BLaER1 (cell line): ENCODE measurements around the gene ERVV-1.
"Not testable (repeated sequence)": the region's sequence is repeated elsewhere in the genome, so short reads cannot be mapped to it uniquely, and the experiment has no call there.

ENCODE experiments used
- H3K27ac ChIP-seq: shearing (Covaris generic); formaldehyde crosslinking; 2 replicates; pipeline ENCODE4 v1.8.1; 2022
- H3K27me3 ChIP-seq: shearing (Covaris generic); formaldehyde crosslinking; 2 replicates; pipeline ENCODE4 v1.8.1; 2022
- H3K36me3 ChIP-seq: shearing (Covaris generic); formaldehyde crosslinking; 2 replicates; pipeline ENCODE4 v1.8.1; 2022
- H3K4me1 ChIP-seq: shearing (Covaris generic); formaldehyde crosslinking; 2 replicates; pipeline ENCODE4 v1.8.1; 2022
- H3K4me2 ChIP-seq: shearing (Covaris generic); formaldehyde crosslinking; 2 replicates; pipeline ENCODE4 v1.8.1; 2022
- H3K4me3 ChIP-seq: shearing (Covaris generic); formaldehyde crosslinking; 2 replicates; pipeline ENCODE4 v1.8.1; 2022
- H3K9ac ChIP-seq: shearing (Covaris generic); formaldehyde crosslinking; 2 replicates; pipeline ENCODE4 v1.8.1; 2022
- H3K9me3 ChIP-seq: shearing (Covaris generic); formaldehyde crosslinking; 2 replicates; pipeline ENCODE4 v1.8.1; 2022
- H4K20me1 ChIP-seq: shearing (Covaris generic); formaldehyde crosslinking; 2 replicates; pipeline ENCODE4 v1.8.1; 2022
- Cebpa-rat ChIP-seq: shearing (Covaris generic); IDR thresholded peaks from 2 replicates; pipeline ENCODE4 v1.8.1; 2022

Gene ERVV-1

DNA sequence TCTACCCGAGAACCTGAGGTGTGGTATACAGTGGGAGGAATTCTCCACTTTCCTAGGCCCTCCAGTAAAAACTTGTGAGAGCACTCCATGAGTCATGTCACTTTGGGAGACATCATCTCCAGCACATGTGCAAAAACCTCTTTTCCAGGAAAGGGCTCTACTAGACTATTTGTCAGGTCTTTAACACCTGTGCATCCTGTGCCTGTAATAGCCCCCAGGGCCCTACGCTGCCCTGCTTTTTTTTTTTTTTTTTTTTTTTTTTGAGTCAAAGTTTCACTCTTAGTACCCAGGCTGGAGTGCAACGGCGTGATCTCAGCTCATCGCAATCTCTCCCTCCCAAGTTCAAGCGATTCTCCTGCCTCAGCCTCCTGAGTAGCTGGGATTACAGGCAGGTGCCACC is 1.7 kb upstream of the ERVV-1 start:
- TF ChIP-seq Cebpa-rat = no peak
- Histone ChIP-seq H3K9me3 (peaks cover 14% of the 10 kb centered on the region; the same call in 1 of the 2 replicates), H3K27ac (no peak overlapping the region), H3K36me3 (no peaks in the 10 kb centered on the region), H3K27me3 (no peaks in the 10 kb centered on the region), H4K20me1 (no peaks in the 10 kb centered on the region), H3K4me2 (no peak overlapping the region), H3K4me1 (peaks cover 11% of the 10 kb centered on the region; the same call in 1 of the 2 replicates), H3K9ac (no peak overlapping the region), H3K4me3 (no peak overlapping the region)

DNA sequence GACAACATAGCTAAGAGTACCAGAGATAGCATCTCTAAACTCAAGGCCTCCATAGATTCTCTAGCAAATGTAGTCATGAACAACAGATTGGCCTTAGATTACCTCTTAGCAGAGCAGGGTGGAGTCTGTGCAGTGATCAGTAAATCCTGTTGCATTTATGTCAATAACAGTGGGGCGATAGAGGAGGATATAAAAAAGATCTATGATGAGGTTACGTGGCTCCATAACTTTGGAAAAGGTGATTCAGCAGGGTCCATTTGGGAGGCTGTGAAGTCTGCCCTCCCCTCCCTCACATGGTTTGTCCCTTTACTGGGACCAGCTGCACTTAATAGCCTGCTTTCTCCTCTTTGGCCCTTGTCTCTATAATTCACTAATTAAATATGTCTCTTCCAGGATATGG is 1.4 kb downstream of the ERVV-1 start:
- no peaks in the 10 kb centered on the region for H3K27me3 ChIP-seq
- no peaks in the 10 kb centered on the region for H3K36me3 ChIP-seq
- H3K9me3 ChIP-seq = peaks cover 18% of the 10 kb centered on the region
- H3K4me2 ChIP-seq = no peak overlapping the region
- no peak overlapping the region for H3K9ac ChIP-seq
- no peaks in the 10 kb centered on the region for H3K4me1 ChIP-seq
- no peak overlapping the region for H3K27ac ChIP-seq
- no peak overlapping the region for H3K4me3 ChIP-seq
- no peaks in the 10 kb centered on the region for H4K20me1 ChIP-seq
- no peak for TF ChIP-seq Cebpa-rat

DNA sequence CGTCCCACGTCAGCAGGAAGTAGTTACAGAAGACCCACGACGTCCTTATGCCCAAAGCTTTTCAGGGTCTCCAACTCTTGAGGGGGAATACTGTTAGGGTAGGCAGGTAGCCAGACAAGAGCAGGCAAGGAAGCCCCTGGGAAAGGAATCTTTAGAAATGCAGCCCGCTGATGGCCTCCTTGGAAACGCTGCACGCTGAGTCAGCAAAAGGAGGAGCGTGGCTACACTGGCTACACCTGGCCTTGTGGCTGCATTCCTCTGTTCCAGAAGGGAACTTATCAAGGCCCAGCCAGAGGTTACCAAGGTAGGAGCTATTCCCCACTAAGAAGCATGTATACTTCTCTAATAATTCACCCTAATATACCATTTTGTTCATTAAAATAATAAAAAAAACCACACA is 2.0 kb downstream of the ERVV-1 start:
- Histone ChIP-seq H4K20me1 (no peaks in the 10 kb centered on the region), H3K9me3 (peaks cover 24% of the 10 kb centered on the region), H3K9ac (no peak overlapping the region), H3K27me3 (no peaks in the 10 kb centered on the region), H3K36me3 (no peaks in the 10 kb centered on the region), H3K4me2 (no peak overlapping the region), H3K4me1 (no peaks in the 10 kb centered on the region), H3K27ac (no peak overlapping the region), H3K4me3 (no peak overlapping the region)
- TF ChIP-seq Cebpa-rat = no peak

DNA sequence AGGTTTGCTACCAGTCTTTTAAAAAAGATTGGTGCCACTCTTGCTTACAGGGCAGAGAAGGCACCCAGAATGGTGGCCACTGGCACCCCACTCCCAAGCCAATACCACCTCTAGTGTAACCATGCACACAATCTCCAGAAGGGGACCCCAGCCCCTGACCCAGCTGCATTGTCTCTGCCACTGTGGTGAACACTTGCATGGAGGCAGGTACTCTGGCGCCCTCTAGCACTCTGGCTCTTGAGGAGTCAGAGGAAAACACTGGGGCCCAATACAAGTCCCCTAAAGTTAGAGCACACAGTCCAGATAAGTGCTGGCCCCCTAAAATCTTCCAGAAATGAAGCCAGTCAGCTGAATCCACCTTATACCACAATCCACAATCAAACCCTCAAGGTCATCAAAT is 6.0 kb downstream of the ERVV-1 start:
- Histone ChIP-seq H3K4me1 (no peaks in the 10 kb centered on the region), H3K27me3 (no peaks in the 10 kb centered on the region), H3K36me3 (no peaks in the 10 kb centered on the region), H3K4me3 (no peak overlapping the region), H3K4me2 (no peak overlapping the region), H3K27ac (no peak overlapping the region), H3K9me3 (peaks cover 30% of the 10 kb centered on the region), H3K9ac (no peak overlapping the region), H4K20me1 (no peaks in the 10 kb centered on the region)
- TF ChIP-seq Cebpa-rat = no peak

DNA sequence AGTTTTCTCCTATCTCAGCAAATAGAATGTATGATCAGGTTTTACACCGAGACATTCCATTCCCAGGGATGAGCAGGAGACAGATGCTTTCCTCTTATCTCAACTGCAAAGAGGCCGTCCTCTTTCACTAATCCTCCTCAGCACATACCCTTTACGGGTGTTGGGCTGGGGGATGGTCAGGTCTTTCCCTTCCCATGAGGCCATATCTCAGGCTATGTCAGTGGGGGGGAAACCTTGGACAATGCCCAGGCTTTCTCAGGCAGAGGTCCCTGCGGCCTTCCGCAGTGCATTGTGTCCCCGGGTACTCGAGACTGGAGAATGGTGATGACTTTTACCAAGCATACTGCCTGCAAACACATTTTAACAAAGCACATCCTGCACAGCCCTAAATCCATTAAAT is 14.6 kb downstream of the ERVV-1 start:
- H3K4me2 ChIP-seq, H3K4me1 ChIP-seq, H3K9ac ChIP-seq, H3K36me3 ChIP-seq, H3K27ac ChIP-seq, H3K4me3 ChIP-seq, H4K20me1 ChIP-seq, H3K27me3 ChIP-seq: not testable (repeated sequence)
- H3K9me3 ChIP-seq = peaks cover 18% of the 10 kb centered on the region

DNA sequence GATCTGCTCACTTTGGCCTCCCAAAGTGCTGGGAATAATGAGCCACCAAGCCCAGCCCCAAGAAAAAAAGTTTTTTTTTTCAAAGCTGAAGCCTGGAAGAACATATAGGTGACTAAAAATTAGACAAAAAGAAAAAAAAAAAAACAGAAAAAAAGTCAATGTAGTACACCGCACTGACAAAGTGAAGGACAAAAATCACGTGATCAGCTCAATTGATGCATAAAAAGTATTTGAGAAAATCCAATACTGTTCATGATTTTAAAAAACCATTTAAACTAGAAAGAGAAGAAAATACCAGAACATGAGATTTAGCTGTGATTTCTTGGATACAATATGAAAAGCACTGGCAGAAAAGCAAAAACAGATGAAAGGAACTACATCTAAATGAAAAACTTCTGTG is 20.3 kb downstream of the ERVV-1 start:
- Histone ChIP-seq H3K27me3 (no peaks in the 10 kb centered on the region), H3K9me3 (peaks cover 45% of the 10 kb centered on the region), H3K4me3 (no peak overlapping the region), H3K9ac (no peak overlapping the region), H3K4me2 (no peak overlapping the region), H3K36me3 (no peaks in the 10 kb centered on the region), H4K20me1 (no peaks in the 10 kb centered on the region), H3K27ac (no peak overlapping the region), H3K4me1 (peaks cover 20% of the 10 kb centered on the region)
- no peak for TF ChIP-seq Cebpa-rat

DNA sequence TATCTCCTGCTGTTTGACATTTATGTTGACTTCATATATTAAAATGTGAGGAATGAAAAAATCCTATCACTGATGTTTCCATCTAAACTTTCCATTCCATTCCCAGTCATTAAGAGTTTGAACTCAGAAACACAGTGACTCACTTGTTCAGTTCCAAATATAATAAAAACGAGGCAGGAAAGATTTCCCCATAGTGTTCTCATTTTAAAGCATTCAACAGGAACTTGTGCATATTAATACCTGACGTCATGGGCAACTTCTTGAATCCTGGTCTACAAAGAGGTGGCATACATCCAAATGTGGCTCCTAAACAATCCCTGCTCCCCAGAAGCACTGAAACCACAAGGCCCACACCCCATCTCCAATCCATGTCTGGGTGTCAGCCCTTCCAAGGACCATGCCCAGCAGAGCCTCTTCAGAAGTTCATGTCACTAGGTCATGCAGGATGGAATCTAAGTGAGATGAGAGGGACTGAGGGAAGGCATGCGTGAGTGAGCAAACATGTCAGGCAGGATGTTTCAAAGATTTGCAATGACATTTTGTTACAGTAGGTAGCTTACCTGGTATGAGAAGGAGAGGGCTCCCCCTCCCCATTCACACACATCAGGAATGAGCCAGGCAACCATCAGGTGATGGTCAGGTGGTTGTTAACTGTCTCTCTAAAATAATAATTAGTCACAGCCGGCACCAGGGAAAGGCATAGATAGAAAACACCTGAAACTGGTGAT is 21.4 kb downstream of the ERVV-1 start:
- H3K4me2 ChIP-seq = peak overlapping the region; percentile 52
- H3K9me3 ChIP-seq = peaks cover 46% of the 10 kb centered on the region
- no peaks in the 10 kb centered on the region for H4K20me1 ChIP-seq
- no peaks in the 10 kb centered on the region for H3K36me3 ChIP-seq
- TF ChIP-seq Cebpa-rat = no peak
- H3K27me3 ChIP-seq = no peaks in the 10 kb centered on the region
- no peak overlapping the region for H3K4me3 ChIP-seq
- no peak overlapping the region for H3K27ac ChIP-seq
- H3K9ac ChIP-seq = no peak overlapping the region
- peaks cover 20% of the 10 kb centered on the region for H3K4me1 ChIP-seq

DNA sequence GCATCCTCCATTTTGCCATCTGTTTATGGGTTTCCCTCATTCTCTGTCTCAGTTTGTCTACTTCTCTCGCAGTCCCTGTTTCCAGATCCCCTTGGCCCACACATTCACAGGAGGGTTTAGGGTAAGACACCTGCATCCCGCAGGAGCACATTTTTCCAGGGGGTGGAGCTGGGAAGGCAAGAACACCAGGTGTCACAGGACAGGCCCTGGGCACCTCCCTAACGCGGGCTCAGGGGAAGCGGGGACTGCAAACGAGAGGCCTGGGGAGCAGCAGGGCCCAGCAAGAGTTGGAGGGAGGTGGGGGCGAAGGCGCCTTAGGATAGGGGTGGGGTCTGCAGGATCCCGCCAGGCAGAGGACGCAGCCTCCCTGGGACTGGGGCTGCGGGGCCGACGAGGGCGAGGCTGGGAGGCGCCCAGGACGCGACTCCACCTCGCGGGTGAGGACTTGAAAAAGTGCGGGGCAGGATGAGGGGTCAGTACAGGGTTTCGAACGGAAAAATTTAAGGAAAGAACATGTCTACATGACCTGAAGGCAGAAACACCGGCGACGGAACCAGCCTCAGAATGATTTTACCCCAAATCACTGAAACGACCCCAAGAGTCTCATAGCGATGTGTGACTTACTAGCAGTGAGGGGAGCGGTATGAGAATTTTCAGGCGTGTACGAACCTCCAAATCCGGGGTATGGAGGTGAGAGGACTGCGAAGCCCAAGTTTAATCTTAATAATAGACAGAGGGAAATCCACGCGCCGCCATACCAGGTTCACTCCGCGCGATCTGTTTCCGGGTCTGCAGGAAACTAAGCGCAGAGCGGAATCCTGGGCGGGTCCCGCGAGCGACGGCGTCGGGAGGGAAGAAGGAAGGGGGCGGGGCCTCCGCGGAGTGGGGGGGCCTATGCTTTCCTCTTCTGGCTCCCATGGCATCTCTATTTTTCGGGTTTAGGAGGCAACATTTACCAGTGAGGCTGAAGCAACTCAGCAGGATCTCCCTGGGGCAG is 23.7 kb downstream of the ERVV-1 start:
- Histone ChIP-seq H3K27me3 (no peaks in the 10 kb centered on the region), H3K4me1 (peaks cover 20% of the 10 kb centered on the region), H4K20me1 (no peaks in the 10 kb centered on the region), H3K4me2 (no peak overlapping the region), H3K36me3 (no peaks in the 10 kb centered on the region), H3K4me3 (no peak overlapping the region), H3K27ac (no peak overlapping the region), H3K9me3 (peaks cover 38% of the 10 kb centered on the region), H3K9ac (no peak overlapping the region)
- no peak for TF ChIP-seq Cebpa-rat

DNA sequence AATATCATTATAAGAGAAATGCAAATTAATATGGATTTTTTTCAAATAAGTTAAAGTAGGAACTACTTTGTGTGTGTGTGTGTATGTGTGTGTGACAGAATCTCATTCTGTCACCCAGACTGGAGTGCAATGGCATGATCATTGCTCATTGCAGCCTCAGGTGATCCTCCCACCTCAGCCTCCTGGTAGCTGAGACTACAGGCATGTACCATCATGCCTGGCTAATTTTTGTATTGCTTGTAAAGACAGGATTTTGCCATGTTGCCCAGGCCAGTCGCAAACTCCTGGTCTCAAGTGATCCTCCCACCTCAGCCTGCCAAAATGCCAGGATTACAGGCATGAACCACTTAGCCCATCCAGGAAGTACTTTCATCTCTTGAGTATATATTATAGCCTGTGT is 27.6 kb downstream of the ERVV-1 start:
- H3K4me3 ChIP-seq = no peak overlapping the region
- no peak overlapping the region for H3K9ac ChIP-seq
- H3K27me3 ChIP-seq = no peaks in the 10 kb centered on the region
- no peak overlapping the region for H3K4me2 ChIP-seq
- H3K36me3 ChIP-seq = no peaks in the 10 kb centered on the region
- no peak for TF ChIP-seq Cebpa-rat
- no peaks in the 10 kb centered on the region for H4K20me1 ChIP-seq
- peaks cover 4% of the 10 kb centered on the region for H3K4me1 ChIP-seq
- H3K27ac ChIP-seq = no peak overlapping the region
- peaks cover 35% of the 10 kb centered on the region for H3K9me3 ChIP-seq

DNA sequence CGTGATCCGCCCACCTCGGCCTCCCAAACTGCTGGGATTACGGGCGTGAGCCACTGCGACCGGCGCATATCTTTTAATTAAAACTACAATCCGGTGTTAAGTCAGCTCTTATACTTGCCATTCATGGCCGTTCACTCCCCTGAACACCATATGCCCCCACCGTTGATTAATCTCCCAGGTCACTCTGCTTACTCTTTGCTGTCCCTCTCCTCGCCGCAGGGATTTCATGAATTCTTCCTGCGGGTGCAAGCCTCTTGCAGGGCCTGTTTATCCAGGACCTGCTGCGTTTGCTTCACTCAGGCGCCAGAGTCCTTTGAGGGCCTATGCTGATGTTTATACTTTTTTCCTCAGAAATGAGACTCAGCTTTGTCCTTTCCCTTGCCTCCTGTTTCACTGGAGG is 31.8 kb downstream of the ERVV-1 start:
- Histone ChIP-seq H3K36me3 (no peaks in the 10 kb centered on the region), H3K4me2 (no peak overlapping the region), H4K20me1 (no peaks in the 10 kb centered on the region), H3K9ac (no peak overlapping the region), H3K27ac (no peak overlapping the region), H3K27me3 (no peaks in the 10 kb centered on the region), H3K4me1 (no peaks in the 10 kb centered on the region), H3K4me3 (no peak overlapping the region), H3K9me3 (peaks cover 31% of the 10 kb centered on the region)
- no peak for TF ChIP-seq Cebpa-rat
